Thyroid gland (tissue), 4 donors: ENCODE measurements around the gene EYA3. TPM values are rescaled to one million over a fixed set of nuclear protein-coding genes. Genes with fewer than 3 reads are reported as not detected.

Source experiments
- DNase-seq, 2 donors: peaks; one replicate each; pipeline ENCODE4 v3.0.0-alpha.2; 2019
- H3K27ac ChIP-seq, 3 donors: fragments of 200-600 bp; sonication (generic); 1 replicate in 2 of 3; 2 replicates in 1 of 3; pipeline ENCODE4 v1.5.1; 2016 to 2019; ENCODE audit warnings: mild to moderate bottlenecking in 1 of 3, moderate library complexity in 1 of 3
- H3K27me3 ChIP-seq: fragments of 200-600 bp; sonication (generic); one replicate; pipeline ENCODE4 v1.5.1; 2019
- H3K36me3 ChIP-seq, 2 donors: fragments of 200-600 bp; sonication (generic); one replicate each; pipeline ENCODE4 v1.5.1; 2016 to 2019
- H3K4me1 ChIP-seq, 2 donors: fragments of 200-600 bp; sonication (generic); one replicate each; pipeline ENCODE4 v1.5.1; 2017 to 2019
- H3K4me3 ChIP-seq, 3 donors: fragments of 200-600 bp; sonication (generic); replicated peaks in 1 of 3; 1 replicate in 2 of 3; 2 replicates in 1 of 3; pipeline ENCODE4 v1.5.1; 2016; ENCODE audit warnings: mild to moderate bottlenecking in 1 of 3
- H3K9me3 ChIP-seq: fragments of 200-600 bp; sonication (generic); one replicate; pipeline ENCODE4 v1.5.1; 2017
- CTCF ChIP-seq, 6 experiments: fragments of 200-600 bp in 3 of 6; fragments of 450-650 bp in 3 of 6; sonication (generic) in 3 of 6; IDR thresholded peaks; one replicate each; pipeline ENCODE4 v1.5.1; 2016 to 2019; ENCODE audit warnings: antibody characterized with exemption in 6 of 6, mild to moderate bottlenecking in 2 of 6, inconsistent platforms in 1 of 6, moderate library complexity in 1 of 6
- POLR2A ChIP-seq, 2 donors: fragments of 450-650 bp; IDR thresholded peaks; one replicate each; pipeline ENCODE4 v1.6.1; 2017; ENCODE audit warnings: antibody characterized with exemption in 2 of 2, mild to moderate bottlenecking in 2 of 2, moderate library complexity in 1 of 2
- WGBS, 2 donors: methylation state at CpG; one replicate each; pipeline ENCODE4 v1.1.5; 2017; 5-methylcytosine and 5-hydroxymethylcytosine counted together
- intact Hi-C: fragments of 100-400 bp; cut with DNase I; formaldehyde crosslinking; loops from one replicate; pipeline ENCODE4 v1.15.1; 2023
- total RNA-seq, 4 donors: library from RNA; depleted of rRNA; stranded (reverse); fragments of >200 nt; gene quantifications; one replicate each; pipeline ENCODE4 v1.2.3, GENCODE V29; 2016

The EYA3 gene
- total RNA-seq, 4 donors from 2014 or later, result 19.3 to 27.7 (median 20.0) TPM

- H3K4me3 ChIP-seq, result no peak overlapping the region
- peaks cover 4 to 8% of the 10 kb centered on the region in 2 donors for H3K36me3 ChIP-seq
- intact Hi-C loops, result no loop called here
- no peaks in the 10 kb centered on the region for H3K9me3 ChIP-seq
- H3K27ac ChIP-seq, result no peak overlapping the region
- TF ChIP-seq CTCF (IDR thresholded peaks at IDR 0.05), result no peak
- no peak for TF ChIP-seq POLR2A (IDR thresholded peaks at IDR 0.05)
- WGBS, 2 donors, result 68 to 89% methylated on average over 2 of the region's 2 CpGs
- no peaks in the 10 kb centered on the region for H3K27me3 ChIP-seq
- no peaks in the 10 kb centered on the region for H3K4me1 ChIP-seq
- DNase-seq, result no peak
Observed at GRCh38 chr1:28039341-28039740, 49.1 kb downstream of the EYA3 start.

- Histone ChIP-seq H3K9me3 (no peaks in the 10 kb centered on the region), H3K36me3 (peaks cover 4 to 8% of the 10 kb centered on the region in 2 donors), H3K4me1 (no peaks in the 10 kb centered on the region), H3K27ac (no peak overlapping the region), H3K27me3 (no peaks in the 10 kb centered on the region), H3K4me3 (no peak overlapping the region)
- WGBS, 2 donors, result 93 to 95% methylated on average over 8 of the region's 8 CpGs
- no peak for DNase-seq
- TF ChIP-seq POLR2A (IDR thresholded peaks at IDR 0.05) (no peak), CTCF (IDR thresholded peaks at IDR 0.05) (no peak)
- intact Hi-C loops, result no loop called here
Observed at GRCh38 chr1:28037946-28038345, 50.5 kb downstream of the EYA3 start.

- DNase-seq, result no peak
- H3K36me3 ChIP-seq, result peaks cover 4 to 8% of the 10 kb centered on the region in 2 donors
- H3K27me3 ChIP-seq, result no peaks in the 10 kb centered on the region
- no peak overlapping the region for H3K4me3 ChIP-seq
- TF ChIP-seq POLR2A (IDR thresholded peaks at IDR 0.05) (no peak), CTCF (IDR thresholded peaks at IDR 0.05) (no peak)
- no peak overlapping the region for H3K27ac ChIP-seq
- H3K4me1 ChIP-seq, result no peaks in the 10 kb centered on the region
- intact Hi-C loops, result no loop called here
- no peaks in the 10 kb centered on the region for H3K9me3 ChIP-seq
Observed at GRCh38 chr1:28037206-28037605, 51.2 kb downstream of the EYA3 start.

GRCh38 chr1:28036431-28036830 is 52.0 kb downstream of the EYA3 start:
- H3K9me3 ChIP-seq, result no peaks in the 10 kb centered on the region
- intact Hi-C loops, result no loop called here
- TF ChIP-seq POLR2A (IDR thresholded peaks at IDR 0.05) (no peak), CTCF (IDR thresholded peaks at IDR 0.05) (peak in 1 of 6 experiments; percentile 16)
- WGBS, 2 donors, result 98 to 99% methylated on average over 2 of the region's 2 CpGs
- H3K4me3 ChIP-seq, result no peak overlapping the region
- no peaks in the 10 kb centered on the region for H3K27me3 ChIP-seq
- peaks cover 0 to under 1% of the 10 kb centered on the region in 2 donors for H3K4me1 ChIP-seq
- no peak overlapping the region for H3K27ac ChIP-seq
- H3K36me3 ChIP-seq, result peaks cover 0 to 8% of the 10 kb centered on the region in 2 donors
- no peak for DNase-seq

- peaks cover 0 to 7% of the 10 kb centered on the region in 2 donors for H3K4me1 ChIP-seq
- H3K9me3 ChIP-seq, result no peaks in the 10 kb centered on the region
- H3K36me3 ChIP-seq, result peaks cover 0 to 8% of the 10 kb centered on the region in 2 donors
- no peak for DNase-seq
- TF ChIP-seq CTCF (IDR thresholded peaks at IDR 0.05) (no peak), POLR2A (IDR thresholded peaks at IDR 0.05) (no peak)
- WGBS, 2 donors, result 92 to 95% methylated on average over 4 of the region's 4 CpGs
- no peak overlapping the region for H3K4me3 ChIP-seq
- H3K27ac ChIP-seq, result no peak overlapping the region
- no peaks in the 10 kb centered on the region for H3K27me3 ChIP-seq
- intact Hi-C loops, result no loop called here
Observed at GRCh38 chr1:28035420-28035819, 53.0 kb downstream of the EYA3 start.
